NCI-H524 (cell line): ENCODE data around the gene PBX1.
"Not testable (repeated sequence)": the region's sequence is repeated elsewhere in the genome, so short reads cannot be mapped to it uniquely, and the experiment has no call there.

ENCODE experiments used
- DNase-seq, 2 experiments: peaks; one replicate each; lab custom pipeline; 2025; lab: John Stamatoyannopoulos, UW

The PBX1 gene

GRCh38 chr1:164589961-164590507 is 31.1 kb downstream of the PBX1 start:
- no peak for DNase-seq

DNA sequence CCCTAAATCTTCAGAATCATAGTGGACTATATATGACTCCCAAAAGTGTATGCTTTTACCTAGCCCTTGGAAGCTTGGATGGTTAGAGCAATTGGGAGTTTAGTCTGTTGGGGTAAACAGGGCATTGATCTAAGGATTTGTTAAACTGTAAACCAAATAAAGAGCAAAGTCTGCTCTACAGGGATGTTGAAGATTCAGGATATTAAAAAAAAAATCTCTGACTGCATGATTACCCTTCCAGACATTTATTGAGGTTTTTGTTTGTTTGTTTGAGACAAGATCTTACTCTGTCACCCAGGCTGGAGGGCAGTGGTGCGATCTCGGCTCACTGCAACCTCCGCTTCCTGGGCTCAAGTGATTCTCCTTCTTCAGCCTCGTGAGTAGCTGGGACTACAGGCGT is 31.6 kb downstream of the PBX1 start:
- no peak for DNase-seq

DNA sequence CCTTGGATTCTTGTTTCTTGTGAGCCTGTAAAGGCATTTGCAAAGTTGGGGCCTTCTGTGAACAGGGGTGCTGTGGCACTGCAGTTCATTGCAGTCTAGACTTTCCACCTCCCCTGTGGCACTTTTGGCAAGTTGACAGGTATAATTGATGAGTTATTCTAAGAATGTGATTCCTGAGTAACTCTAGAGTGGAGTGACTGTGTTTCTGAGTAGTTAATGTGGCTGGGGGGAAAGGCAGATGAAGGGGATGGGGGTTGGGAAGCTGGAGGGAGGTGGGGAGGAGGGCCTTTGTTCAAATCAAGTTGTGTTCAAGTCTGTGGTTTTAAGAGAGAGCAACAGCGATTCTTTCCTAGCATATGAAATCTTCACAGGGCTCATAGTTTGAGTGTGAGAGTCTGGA is 32.9 kb downstream of the PBX1 start:
- DNase-seq, result no peak

- DNase-seq, result no peak
Observed at GRCh38 chr1:164592634-164593033, 33.6 kb downstream of the PBX1 start.

GRCh38 chr1:164595212-164595611 is 36.2 kb downstream of the PBX1 start:
- no peak for DNase-seq

GRCh38 chr1:164596172-164596571 is 37.2 kb downstream of the PBX1 start:
- no peak for DNase-seq

DNA sequence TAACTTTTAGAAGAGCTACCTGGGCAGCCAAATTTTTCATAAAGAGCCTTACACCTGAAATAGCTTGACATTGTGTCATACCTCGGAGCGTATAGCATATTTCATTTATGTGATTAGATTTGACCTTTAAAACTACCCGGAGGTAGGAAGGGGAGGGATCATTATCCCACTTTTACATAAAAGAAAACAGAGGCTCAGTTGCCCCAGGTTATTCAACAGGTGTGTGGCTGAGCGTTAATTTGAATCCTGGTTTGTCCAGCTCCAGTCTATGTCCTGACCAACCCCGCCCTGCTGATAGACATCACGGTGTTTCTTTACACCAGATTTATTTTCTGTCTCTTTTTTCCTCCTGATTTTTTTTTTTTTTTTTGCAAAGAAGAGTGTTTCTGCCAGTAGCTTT is 39.7 kb downstream of the PBX1 start:
- no peak for DNase-seq

- no peak for DNase-seq
Observed at GRCh38 chr1:164599272-164599671, 40.3 kb downstream of the PBX1 start.

DNA sequence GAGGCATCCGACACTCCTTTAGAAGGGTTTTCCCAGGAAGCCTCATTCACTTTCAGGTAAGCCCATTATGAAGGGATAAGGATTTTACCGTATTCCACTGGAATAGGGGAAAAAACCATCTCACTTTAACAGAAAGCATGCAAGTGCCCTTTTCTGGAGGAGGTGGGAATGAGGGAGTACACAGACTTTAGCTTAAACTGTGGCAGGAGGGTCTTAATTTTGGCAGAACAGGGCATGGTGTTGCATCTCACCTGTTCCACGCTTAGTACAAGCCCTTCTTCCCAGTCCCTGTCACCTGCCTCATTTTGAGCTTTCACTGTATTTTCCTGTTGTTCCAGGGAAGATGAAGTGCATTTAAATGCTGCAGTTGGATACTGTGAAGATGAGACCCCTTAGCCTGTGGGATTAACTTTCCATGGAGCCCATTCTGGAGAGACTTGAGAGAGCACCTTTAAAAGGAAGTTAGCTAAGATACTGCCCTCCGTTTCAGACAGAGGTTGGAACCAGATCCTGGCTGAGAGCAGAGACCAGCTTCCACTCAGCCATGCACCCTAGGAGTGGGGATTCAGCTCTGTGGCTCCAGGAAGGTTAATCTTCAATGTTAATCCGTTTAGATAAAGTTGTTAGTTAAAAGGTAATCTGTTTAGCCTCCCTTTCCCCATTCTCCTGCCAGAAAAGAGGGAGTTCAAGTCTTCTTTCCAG is 42.6 kb downstream of the PBX1 start:
- peak; percentile 20 to 66 for DNase-seq

- peak; percentile 20 to 31 for DNase-seq
Observed at GRCh38 chr1:164602101-164602422, 43.1 kb downstream of the PBX1 start.

DNA sequence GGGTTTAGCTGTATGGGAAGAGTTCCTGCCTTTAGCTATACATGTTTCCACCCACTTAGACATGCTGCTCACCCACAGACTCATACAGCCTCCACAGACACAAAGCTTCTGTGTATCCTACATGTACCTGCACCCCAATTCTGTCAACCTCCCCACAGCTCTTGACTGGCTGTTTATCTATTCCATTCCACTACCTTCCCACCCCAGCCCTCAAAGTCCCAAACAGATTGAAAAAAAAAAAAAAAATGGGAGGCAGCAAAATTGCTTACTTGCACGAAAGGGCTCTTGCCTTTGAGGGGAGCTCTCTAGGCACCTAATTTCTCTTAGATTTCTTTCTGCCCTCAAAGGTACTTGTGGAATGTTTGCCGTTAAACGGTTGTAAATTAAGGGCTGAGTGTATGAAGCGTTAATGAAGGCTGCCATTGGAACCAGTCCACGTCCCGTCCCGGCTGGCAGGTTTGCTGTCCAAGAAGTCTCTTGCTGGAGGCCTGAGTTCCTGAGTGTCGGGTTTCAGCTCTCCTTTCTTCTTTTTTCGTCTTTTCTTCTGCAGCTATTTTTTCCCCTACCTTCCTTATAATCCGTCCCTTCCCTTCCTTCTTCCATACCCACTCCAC is 43.6 kb downstream of the PBX1 start:
- DNase-seq, result peak in 1 of 2 experiments; percentile 28

GRCh38 chr1:164603805-164604204 is 44.8 kb downstream of the PBX1 start:
- not testable (repeated sequence) for DNase-seq

- DNase-seq, result no peak
Observed at GRCh38 chr1:164604541-164604940, 45.6 kb downstream of the PBX1 start.

- DNase-seq, result no peak
Observed at GRCh38 chr1:164605254-164606091, 46.5 kb downstream of the PBX1 start.

- DNase-seq, result no peak
Observed at GRCh38 chr1:164607351-164607750, 48.4 kb downstream of the PBX1 start.

DNA sequence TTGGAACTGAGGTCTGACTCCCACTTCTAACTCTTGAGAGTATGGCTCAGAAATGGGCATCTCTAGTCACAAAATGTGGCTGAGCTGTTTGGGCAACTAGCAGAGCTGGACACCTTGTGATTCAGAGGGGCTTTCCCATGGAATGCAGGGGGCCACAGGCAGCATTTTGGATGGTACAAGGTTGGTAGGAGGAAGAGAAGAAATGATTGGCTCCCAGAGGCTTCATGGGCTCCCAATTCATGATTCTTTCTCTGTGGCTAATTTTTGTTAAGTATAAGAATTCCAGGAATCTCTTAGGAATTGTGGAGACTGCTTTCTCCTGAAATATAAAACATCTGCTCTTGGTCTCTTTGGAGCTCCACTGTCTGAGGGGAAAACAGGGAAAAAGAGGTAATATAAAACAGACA is 49.7 kb downstream of the PBX1 start:
- no peak for DNase-seq

GRCh38 chr1:164609089-164609488 is 50.1 kb downstream of the PBX1 start:
- DNase-seq, result no peak

DNA sequence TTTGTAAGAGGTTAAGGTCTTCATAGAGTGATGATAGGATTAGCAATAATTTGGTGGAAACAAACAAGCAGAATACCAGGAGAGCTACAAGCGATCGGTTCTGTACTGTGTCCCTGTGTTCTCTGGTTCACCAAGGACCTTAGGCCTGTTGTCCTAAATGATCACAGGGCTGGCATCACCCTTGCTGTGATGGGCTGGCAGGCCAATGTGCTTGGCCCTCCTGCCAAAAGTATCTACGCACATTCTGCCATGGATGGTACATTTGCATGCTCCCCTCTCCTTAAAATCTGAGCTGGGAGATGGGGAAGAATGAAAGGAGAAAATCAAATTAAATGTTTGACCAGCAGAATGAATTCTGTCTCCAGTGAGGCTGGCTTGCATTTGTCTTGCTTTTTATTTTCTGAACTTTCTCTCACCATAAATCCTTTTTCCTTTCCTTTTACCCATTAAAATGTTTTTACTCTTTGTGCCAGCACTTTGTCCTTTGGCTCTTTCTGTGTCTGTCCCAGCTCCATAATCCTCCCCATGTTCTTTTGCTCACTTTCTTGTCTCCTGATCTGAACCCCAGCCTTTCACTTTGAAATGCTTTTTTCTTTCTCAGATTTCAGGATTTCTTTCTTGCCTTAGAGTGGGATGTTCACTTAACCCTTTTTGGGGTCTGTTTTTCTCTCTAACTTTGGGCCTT is 51.7 kb downstream of the PBX1 start:
- DNase-seq, result no peak

DNA sequence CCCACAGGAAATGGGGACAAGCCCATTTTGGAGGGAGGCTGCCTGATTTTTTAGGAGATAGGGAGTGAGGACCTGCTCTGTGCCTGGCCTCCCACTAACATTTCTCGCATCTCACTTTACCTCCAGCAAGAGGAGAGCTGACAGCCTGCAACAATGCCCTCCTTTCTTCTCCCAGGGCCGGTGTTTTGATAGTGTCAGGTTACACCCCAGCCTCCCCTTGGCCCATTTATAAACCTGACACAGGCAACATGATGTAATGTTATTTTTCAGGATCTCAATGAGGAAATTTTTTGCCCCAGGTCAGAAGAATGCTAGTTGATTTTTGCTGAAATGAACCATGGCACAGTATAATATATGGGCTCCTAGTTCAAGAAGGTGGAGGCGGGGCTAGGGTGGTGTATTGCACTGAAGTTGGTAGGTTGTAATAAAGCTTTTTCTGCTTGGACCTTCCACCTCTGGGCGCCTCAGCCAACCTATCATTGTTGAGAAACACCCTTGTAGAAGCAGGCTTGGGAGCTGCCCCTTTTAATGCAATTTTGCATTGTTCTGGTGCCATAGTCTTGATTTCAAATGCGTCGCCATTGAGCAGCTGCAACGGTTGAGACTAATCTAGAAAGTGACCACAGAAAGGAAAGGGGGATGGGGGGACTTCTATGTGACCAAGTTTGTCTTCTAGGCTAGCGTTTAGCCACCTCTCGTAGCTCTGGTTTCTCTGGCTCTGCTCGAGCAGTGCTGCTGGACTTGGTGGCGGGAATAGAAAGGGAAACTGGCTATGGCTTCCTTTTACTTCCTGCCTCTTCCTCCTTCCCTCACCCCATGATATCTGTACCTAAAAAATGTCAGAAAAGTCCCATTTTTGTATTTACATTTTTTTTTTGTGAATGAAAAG is 53.0 kb downstream of the PBX1 start:
- DNase-seq, result peak in 1 of 2 experiments; percentile 11

GRCh38 chr1:164613176-164613575 is 54.2 kb downstream of the PBX1 start:
- no peak for DNase-seq

GRCh38 chr1:164614316-164614715 is 55.3 kb downstream of the PBX1 start:
- DNase-seq, result no peak
